GM23338 (cell line): Measurements from ENCODE around the gene NR2C2.

Experiments
- CREB1 ChIP-seq: fragments of 250-450 bp; sonication (Bioruptor Pico); IDR thresholded peaks from 2 replicates; pipeline ENCODE4 v1.5.0; 2020; ENCODE audit warnings: low read depth, mild to moderate bottlenecking, moderate library complexity
- CTCF ChIP-seq, 2 experiments: fragments of 200-600 bp in 1 of 2; sonication (generic) in 1 of 2; conservative IDR thresholded peaks; 2 replicates each; pipeline versions ENCODE4 v1.5.1 to v1.6.1; 2016 to 2017; ENCODE audit warnings: antibody characterized with exemption in 2 of 2, low read depth in 2 of 2, mild to moderate bottlenecking in 2 of 2, moderate library complexity in 1 of 2
- ETS1 ChIP-seq: IDR thresholded peaks from 2 replicates; pipeline ENCODE4 v1.6.1; 2016; ENCODE audit warnings: antibody characterized with exemption
- EZH2 ChIP-seq: fragments of 200-600 bp; sonication (generic); IDR thresholded peaks from one replicate; pipeline ENCODE4 v1.8.0; 2017; ENCODE audit warnings: antibody characterized with exemption, mild to moderate bottlenecking, low read depth; ENCODE audit not compliant: unreplicated experiment
- EZH2phosphoT487 ChIP-seq: fragments of 200-600 bp; sonication (generic); IDR thresholded peaks from one replicate; pipeline ENCODE4 v1.8.1; 2018; ENCODE audit warnings: antibody characterized with exemption; ENCODE audit not compliant: unreplicated experiment
- JUNB ChIP-seq: IDR thresholded peaks from one replicate; pipeline ENCODE4 v1.6.1; 2016; ENCODE audit warnings: antibody characterized with exemption; ENCODE audit not compliant: unreplicated experiment
- NANOG ChIP-seq: IDR thresholded peaks from 2 replicates; pipeline ENCODE4 v1.6.1; 2016; ENCODE audit warnings: antibody characterized with exemption, borderline replicate concordance
- POLR2AphosphoS5 ChIP-seq: IDR thresholded peaks from 2 replicates; pipeline ENCODE4 v1.6.1; 2016; ENCODE audit warnings: antibody characterized with exemption, low read depth
- REST ChIP-seq: IDR thresholded peaks from one replicate; pipeline ENCODE4 v1.6.1; 2018; ENCODE audit warnings: antibody characterized with exemption; ENCODE audit not compliant: unreplicated experiment
- STAT1 ChIP-seq: IDR thresholded peaks from one replicate; pipeline ENCODE4 v1.6.1; 2016; ENCODE audit warnings: antibody characterized with exemption; ENCODE audit not compliant: unreplicated experiment
- ZNF114 ChIP-seq: fragments of 250-450 bp; sonication (Bioruptor Pico); IDR thresholded peaks from 2 replicates; pipeline ENCODE4 v1.5.0; 2020; ENCODE audit warnings: mild to moderate bottlenecking, moderate library complexity
- ZNF331 ChIP-seq: fragments of 250-450 bp; sonication (Bioruptor Pico); IDR thresholded peaks from 2 replicates; pipeline ENCODE4 v1.5.0; 2020; ENCODE audit warnings: low read depth, mild to moderate bottlenecking, moderate library complexity

GRCh38 chr3:15040844-15041243 is 93.5 kb downstream of the NR2C2 start:
- no peak for TF ChIP-seq REST
- no peak for TF ChIP-seq CTCF (conservative IDR thresholded peaks at IDR 0.05; ENCODE audit: low read depth in 2 of 2)
- TF ChIP-seq EZH2: no peak
- TF ChIP-seq JUNB: no peak
- no peak for TF ChIP-seq ETS1
- TF ChIP-seq STAT1: no peak
- no peak for TF ChIP-seq CREB1 (CRISPR knock-in tag)
- TF ChIP-seq POLR2AphosphoS5: no peak
- no peak for TF ChIP-seq NANOG
- no peak for TF ChIP-seq EZH2phosphoT487
- no peak for TF ChIP-seq ZNF331
- TF ChIP-seq ZNF114 (CRISPR knock-in tag): no peak
